Stimulated activated naive B cell treated with anti-CD40 and anti-IgM and Interleukin-4, amounts not matched to agents 10 μg/mL and 1 μg/mL and 100 μg/mL, for 72 hours (primary cell): ENCODE data around the gene LBP.
A peak's percentile ranks its signal among the peaks of the same experiment; 100 is the strongest.

Experiments used
- ATAC-seq, 2 donors: fragments of 150-1000 bp; cut with Tn5 transposase; replicated peaks; 2 replicates each; pipeline ENCODE4 v1.10.0; 2021; ENCODE audit warnings: moderate library complexity in 1 of 2
- DNase-seq: peaks from one replicate; pipeline ENCODE4 v3.0.0; 2021
- H3K27ac Mint-ChIP-seq: one replicate; pipeline ENCODE4 v1.8.0; 2022; ENCODE audit warnings: mild to moderate bottlenecking, mixed read lengths
- H3K27me3 Mint-ChIP-seq, 2 donors: one replicate each; pipeline ENCODE4 v1.8.0; 2022; ENCODE audit warnings: mixed read lengths in 2 of 2
- H3K36me3 Mint-ChIP-seq, 2 donors: one replicate each; pipeline ENCODE4 v1.8.0; 2022; ENCODE audit warnings: mixed read lengths in 2 of 2, mild to moderate bottlenecking in 1 of 2
- H3K4me1 Mint-ChIP-seq, 2 donors: one replicate each; pipeline ENCODE4 v1.8.0; 2022; ENCODE audit warnings: mixed read lengths in 2 of 2, mild to moderate bottlenecking in 1 of 2
- H3K4me3 Mint-ChIP-seq, 2 donors: one replicate each; pipeline ENCODE4 v1.8.0; 2022; ENCODE audit warnings: mild to moderate bottlenecking in 2 of 2, mixed read lengths in 2 of 2, moderate library complexity in 1 of 2
- H3K9me3 Mint-ChIP-seq, 2 donors: one replicate each; pipeline ENCODE4 v1.8.0; 2022; ENCODE audit warnings: mixed read lengths in 2 of 2, mild to moderate bottlenecking in 1 of 2

Gene LBP

DNA sequence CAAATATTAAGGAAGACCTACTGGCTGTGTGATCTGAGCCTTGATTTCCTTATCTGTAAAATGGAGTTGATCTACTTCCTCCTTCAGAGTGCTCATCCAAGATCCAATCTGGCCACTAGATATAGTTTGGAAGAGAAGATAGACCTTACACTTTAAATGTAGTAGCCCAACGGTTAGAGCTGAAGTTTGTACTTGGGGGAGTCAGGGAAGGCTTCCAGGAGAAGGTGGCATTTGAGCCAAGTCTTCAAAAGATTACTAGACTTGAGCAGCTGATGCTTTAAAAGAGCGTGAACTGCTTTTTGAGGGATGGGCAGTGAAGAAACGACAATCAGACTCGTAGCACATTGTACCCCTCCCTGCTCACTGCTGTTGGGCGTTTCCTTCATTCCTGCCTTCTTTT is 3.6 kb downstream of the LBP start:
- Mint-ChIP-seq H3K4me1 (no peaks in the 10 kb centered on the region), H3K36me3 (no peaks in the 10 kb centered on the region), H3K27me3 (peaks cover 9 to 10% of the 10 kb centered on the region in 2 donors), H3K27ac (no peak overlapping the region), H3K4me3 (no peak overlapping the region), H3K9me3 (no peaks in the 10 kb centered on the region)
- DNase-seq = no peak
- ATAC-seq = no peak

DNA sequence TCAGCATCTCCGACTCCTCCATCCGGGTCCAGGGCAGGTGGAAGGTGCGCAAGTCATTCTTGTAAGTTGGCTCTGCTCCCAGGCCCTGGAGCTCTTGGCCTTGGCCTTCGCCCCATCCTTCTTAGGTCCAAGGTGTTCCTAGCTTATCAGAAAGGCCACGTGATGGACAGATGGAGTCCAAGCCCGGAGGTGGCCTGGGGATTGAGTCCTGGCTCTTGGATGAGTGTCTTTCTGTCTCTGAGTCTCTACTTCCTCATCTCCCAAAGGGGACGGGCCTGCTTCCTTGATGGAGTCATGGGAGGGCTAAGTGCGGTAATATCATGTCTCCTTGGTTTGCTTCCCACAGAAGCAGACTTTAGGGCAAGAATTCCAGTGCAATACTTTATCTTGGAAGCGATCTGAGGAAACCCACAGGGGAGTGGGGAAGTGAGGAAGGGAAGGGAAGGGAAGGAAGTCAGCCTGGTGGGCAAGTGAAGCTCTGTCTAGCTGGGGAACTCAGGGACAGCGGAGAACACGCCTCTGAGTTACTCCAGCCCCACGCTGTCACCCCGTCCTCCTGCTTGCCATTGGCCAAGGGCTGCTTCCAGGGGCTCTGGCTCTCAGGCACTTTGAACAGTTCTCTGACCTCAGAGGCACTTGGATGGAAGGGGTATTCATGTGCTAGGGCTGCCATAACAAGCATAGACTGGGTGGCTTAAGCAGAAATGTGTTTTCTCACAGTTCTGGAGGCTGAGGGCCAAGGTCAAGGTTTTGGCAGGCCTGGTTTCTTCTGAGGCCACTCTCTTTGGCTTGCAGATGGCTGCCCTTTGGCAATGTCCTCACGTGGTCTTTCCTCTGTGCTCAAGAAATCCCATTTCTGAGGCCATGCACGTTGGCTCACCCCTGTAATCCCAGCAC is 4.8 kb downstream of the LBP start:
- Mint-ChIP-seq H3K27ac (no peak overlapping the region), H3K27me3 (peaks cover 6 to 9% of the 10 kb centered on the region in 2 donors), H3K4me1 (peaks cover 4 to 7% of the 10 kb centered on the region in 2 donors)

DNA sequence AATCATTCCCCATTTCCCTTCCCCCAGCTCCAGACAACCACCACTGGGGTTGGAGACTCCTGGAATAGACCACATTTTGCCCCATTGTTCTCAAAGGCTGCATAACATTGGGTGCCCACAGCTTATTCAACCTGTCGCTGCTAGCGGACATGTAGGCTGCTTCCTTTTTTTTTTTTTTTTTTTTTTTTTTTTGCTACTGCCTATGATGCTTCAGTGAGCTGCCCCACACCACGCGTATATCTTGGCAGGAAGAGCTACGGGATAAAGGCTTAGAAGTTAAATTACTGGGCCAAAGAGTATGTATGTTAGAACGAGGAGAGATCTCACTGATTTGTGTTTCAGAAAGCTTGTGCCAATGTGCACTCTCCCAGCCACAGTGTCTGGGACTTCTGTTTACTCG is 7.0 kb downstream of the LBP start:
- peaks cover 4 to 20% of the 10 kb centered on the region in 2 donors for H3K4me1 Mint-ChIP-seq
- DNase-seq (no peak), ATAC-seq (no peak)
- H3K27ac Mint-ChIP-seq = no peak overlapping the region
- H3K9me3 Mint-ChIP-seq = peaks cover 0 to 1% of the 10 kb centered on the region in 2 donors
- peaks cover 0 to 5% of the 10 kb centered on the region in 2 donors for H3K27me3 Mint-ChIP-seq
- no peak overlapping the region for H3K4me3 Mint-ChIP-seq
- no peaks in the 10 kb centered on the region for H3K36me3 Mint-ChIP-seq

More for the DNA sequence above, 4.8 kb downstream of the LBP start:
- no peaks in the 10 kb centered on the region for H3K9me3 Mint-ChIP-seq
- no peak overlapping the region for H3K4me3 Mint-ChIP-seq
- DNase-seq (no peak), ATAC-seq (no peak)
- no peaks in the 10 kb centered on the region for H3K36me3 Mint-ChIP-seq

DNA sequence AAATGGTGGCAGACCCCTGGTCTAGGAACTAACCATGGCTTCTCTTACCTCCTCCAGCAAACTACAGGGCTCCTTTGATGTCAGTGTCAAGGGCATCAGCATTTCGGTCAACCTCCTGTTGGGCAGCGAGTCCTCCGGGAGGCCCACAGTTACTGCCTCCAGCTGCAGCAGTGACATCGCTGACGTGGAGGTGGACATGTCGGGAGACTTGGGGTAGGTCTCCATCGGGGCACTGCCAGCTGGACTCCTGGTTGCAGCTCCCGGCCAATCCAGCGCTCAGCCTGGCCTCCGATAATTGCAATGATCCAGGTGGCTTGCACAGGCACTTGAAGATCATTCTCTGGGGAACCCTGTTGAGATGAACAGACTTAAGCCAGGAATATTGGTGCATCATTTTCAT is 7.9 kb downstream of the LBP start:
- H3K27ac Mint-ChIP-seq = no peak overlapping the region

DNA sequence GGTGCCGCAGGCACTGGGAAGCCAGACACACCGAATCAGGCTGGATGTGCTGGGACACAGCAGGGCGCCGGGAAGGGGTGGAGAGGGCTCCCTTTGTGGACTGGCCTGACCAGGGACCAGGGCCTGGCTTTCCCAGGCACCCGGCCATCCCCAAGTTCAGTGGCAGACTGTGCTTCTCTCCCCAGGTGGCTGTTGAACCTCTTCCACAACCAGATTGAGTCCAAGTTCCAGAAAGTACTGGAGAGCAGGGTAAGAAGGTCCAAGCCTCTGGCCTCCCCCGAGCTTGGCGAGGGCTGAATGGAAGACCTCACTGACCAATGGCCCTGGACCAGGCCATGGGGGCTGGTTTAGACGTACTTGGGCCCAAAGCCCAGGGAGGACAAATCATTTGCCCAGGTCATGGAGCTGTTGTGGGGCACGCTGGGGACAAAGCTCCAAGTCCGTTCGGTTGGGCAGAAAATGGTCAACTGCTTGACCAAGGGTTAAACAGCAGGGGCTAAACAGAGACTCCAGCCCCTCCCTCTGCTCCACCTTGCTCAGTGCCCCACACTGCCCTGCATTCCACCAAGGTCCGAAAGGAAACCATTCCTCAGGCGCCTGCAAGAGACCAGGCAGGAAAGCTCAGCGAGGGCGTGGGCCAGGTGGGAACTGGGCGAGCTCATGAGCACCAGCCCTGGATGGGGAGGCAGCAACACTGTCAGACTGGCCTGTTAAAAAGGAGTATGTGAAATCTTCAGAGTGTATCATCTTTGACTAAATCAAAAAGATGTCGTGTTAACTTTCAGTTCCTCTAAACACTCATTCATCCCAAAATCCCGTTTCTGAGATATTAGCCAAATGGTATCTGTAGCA is 9.1 kb downstream of the LBP start:
- H3K9me3 Mint-ChIP-seq = peaks cover 0 to 1% of the 10 kb centered on the region in 2 donors
- H3K27ac Mint-ChIP-seq = no peak overlapping the region
- peak; percentile 60 to 65 for ATAC-seq
- H3K27me3 Mint-ChIP-seq = no peaks in the 10 kb centered on the region
- H3K4me3 Mint-ChIP-seq = no peak overlapping the region
- H3K36me3 Mint-ChIP-seq = no peaks in the 10 kb centered on the region
- peaks cover 4 to 20% of the 10 kb centered on the region in 2 donors for H3K4me1 Mint-ChIP-seq
- no peak for DNase-seq

More for the DNA sequence above, 7.9 kb downstream of the LBP start:
- Mint-ChIP-seq H3K4me3 (no peak overlapping the region), H3K4me1 (peaks cover 4 to 20% of the 10 kb centered on the region in 2 donors), H3K36me3 (no peaks in the 10 kb centered on the region), H3K27me3 (peaks cover 0 to 5% of the 10 kb centered on the region in 2 donors), H3K9me3 (peaks cover 0 to 1% of the 10 kb centered on the region in 2 donors)
- ATAC-seq (no peak), DNase-seq (no peak)

DNA sequence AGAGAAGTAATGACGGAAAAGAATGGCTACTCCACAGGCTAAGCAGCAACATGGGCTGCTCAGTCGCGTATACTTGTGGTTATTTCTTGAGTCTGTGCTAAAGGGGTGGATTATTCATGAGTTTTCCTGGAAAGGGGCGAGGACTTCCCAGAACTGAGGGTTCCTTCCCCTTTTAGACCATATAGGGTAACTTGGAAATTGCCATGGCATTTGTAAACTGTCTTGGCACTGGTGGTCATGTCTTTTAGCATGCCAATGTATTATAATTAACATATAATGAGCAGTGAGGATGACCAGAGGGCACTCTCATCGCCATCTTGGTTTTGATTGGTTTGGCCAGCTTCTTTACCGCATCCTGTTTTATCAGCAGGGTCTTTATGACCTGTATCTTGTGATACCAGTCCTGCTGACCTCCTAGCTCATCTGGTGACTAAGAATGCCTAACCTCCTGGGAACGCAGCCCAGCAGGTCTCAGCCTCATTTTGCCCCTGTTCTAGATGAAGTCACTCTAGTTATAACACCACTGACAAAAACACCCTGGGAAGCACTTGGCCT is 11.4 kb downstream of the LBP start:
- Mint-ChIP-seq H3K9me3 (peaks cover 0 to 1% of the 10 kb centered on the region in 2 donors), H3K27ac (no peak overlapping the region), H3K4me3 (no peak overlapping the region), H3K36me3 (no peaks in the 10 kb centered on the region), H3K4me1 (peaks cover 4 to 20% of the 10 kb centered on the region in 2 donors), H3K27me3 (no peaks in the 10 kb centered on the region)
- no peak for DNase-seq
- ATAC-seq = peak; percentile 19 to 53

DNA sequence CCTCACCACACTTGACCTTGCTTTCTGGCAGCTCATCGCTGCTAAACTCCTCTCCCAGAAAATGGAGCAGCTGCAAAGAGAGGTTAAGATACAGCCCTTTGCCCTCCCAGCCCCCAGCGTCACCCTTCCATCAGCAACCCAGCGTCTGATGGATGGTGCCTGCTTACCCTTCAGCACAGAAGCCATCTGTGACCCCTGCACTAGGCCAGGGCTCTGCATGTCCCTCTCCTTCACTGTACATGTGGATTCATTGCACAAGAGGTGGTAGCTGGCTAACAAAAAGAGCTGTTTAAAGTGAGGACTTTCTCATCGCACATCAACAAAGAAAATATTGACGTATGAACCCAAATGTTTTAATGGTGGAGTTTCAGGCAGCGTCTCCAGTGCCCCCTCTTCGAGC is 12.3 kb downstream of the LBP start:
- no peaks in the 10 kb centered on the region for H3K36me3 Mint-ChIP-seq
- no peaks in the 10 kb centered on the region for H3K27me3 Mint-ChIP-seq
- H3K9me3 Mint-ChIP-seq = peaks cover 0 to 1% of the 10 kb centered on the region in 2 donors
- H3K27ac Mint-ChIP-seq = no peak overlapping the region
- DNase-seq (no peak), ATAC-seq (no peak)
- no peak overlapping the region for H3K4me3 Mint-ChIP-seq
- H3K4me1 Mint-ChIP-seq = peaks cover 4 to 20% of the 10 kb centered on the region in 2 donors

DNA sequence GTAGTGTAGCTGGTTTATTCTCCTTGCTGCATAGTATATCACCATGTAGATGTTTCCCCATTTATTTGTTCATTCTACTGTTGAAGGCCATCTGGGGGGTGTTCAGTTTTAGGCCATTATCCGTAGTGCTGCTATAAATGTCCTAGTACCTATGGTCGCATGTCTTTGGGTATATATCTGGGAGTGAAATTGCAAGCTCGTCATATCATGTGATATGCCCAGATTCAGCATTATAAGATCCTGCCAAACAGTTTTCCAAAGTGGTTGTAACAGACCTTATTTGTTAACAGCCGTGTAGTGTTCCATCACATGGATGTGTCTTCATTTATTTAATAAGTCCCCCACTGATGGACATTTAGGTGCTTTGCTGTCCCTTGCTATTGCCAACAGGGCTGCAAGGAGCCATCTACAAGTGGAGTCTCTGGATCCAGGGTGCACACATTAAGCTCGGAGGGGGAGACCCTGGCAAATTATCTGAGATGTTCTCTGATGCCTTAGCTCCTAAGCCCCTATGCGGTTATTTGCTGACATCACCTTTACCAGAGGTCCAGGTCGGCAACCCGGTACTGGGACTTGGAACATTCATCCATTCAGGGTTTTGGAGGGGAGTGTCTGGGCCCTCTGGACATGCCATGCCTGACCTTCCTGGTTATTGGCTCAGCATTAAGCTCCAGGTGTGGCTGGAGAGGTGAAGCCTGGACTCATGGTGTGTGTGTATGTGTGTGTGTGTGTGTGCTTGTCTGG is 16.9 kb downstream of the LBP start:
- Mint-ChIP-seq H3K27ac (no peak overlapping the region), H3K9me3 (no peaks in the 10 kb centered on the region), H3K4me1 (no peaks in the 10 kb centered on the region), H3K36me3 (no peaks in the 10 kb centered on the region), H3K4me3 (no peak overlapping the region), H3K27me3 (peaks cover 11 to 13% of the 10 kb centered on the region in 2 donors)
- DNase-seq = no peak
- ATAC-seq = no peak

DNA sequence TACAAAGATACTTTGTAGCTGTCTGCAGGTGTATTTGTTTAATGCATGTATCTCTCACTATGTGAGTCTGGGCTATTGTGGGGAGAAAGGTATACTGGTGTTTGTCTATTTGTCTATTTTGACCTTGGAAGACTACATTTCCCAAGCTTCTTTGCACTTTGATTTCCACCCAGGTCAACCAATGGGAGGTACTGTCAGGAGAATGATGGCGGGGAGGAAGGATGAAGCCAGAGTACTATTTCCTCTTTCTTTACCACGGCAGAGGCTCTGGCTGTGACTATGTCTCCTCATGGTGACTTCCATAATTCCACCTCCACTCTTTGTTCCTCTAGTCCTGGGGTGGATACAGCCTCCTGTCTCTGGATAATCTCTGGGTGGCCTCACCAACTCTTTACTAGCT is 23.1 kb downstream of the LBP start:
- ATAC-seq = peak; percentile 81 to 85
- DNase-seq = peak; percentile 14
- H3K27me3 Mint-ChIP-seq = peaks cover 9 to 14% of the 10 kb centered on the region in 2 donors
- peak overlapping the region; percentile 70 for H3K27ac Mint-ChIP-seq
- H3K4me3 Mint-ChIP-seq = peak overlapping the region in 1 of 2 donors; percentile 22
- peaks cover 7 to 8% of the 10 kb centered on the region in 2 donors for H3K4me1 Mint-ChIP-seq
- H3K9me3 Mint-ChIP-seq = no peaks in the 10 kb centered on the region
- no peaks in the 10 kb centered on the region for H3K36me3 Mint-ChIP-seq

DNA sequence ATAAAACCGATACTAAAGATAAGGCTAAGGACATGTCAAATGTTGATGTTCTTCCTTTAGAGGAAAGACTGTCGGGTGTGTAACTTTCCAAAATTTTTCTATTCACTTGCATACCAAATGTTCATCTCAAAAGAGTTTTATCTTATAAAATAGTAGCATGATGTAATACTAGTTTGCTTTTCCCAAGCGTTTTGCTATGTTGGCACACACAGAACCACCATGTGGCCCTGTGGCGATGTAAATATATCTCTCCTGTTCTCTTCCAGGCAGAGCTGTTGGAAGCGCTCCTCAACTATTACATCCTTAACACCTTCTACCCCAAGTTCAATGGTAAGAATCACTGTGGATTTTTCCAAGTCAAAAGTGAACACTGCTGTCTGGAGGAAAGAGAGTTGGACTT is 26.5 kb downstream of the LBP start:
- peaks cover 4 to 10% of the 10 kb centered on the region in 2 donors for H3K27me3 Mint-ChIP-seq
- no peak for DNase-seq
- no peak for ATAC-seq
- H3K27ac Mint-ChIP-seq = no peak overlapping the region
- H3K9me3 Mint-ChIP-seq = no peaks in the 10 kb centered on the region
- H3K4me3 Mint-ChIP-seq = no peak overlapping the region
- H3K36me3 Mint-ChIP-seq = no peaks in the 10 kb centered on the region
- H3K4me1 Mint-ChIP-seq = peaks cover 7 to 8% of the 10 kb centered on the region in 2 donors

DNA sequence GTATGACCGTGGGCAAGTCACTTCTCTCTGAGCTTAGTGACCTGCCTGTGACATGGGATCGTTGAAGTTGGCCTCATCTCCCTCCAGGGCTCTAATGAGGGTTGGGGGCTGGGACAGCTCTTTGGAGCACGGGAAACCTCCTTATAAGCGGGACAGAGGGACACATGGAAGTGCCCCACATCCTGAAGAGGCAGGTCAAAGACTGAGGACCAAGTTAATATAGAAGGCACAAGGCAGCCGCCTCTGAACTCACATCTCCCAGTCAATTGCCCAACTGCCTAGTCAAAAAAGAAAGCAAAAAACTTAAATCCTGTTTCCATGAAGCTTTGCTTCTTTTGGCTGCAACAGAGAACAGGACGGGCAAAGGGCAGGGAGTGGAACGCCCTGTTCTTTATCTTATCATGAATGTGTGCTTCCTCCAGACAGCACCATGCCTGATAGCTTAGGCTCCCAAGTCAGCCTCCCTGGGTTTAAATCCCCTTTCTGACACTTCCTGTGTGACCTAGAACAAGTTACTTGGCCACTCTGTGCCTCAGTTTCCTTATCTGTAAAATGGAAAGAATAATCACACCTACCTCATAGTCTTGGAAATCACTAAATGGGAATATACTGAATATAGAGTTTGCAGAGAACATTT is 27.1 kb downstream of the LBP start:
- ATAC-seq (no peak), DNase-seq (no peak)
- H3K27me3 Mint-ChIP-seq = peaks cover 4 to 9% of the 10 kb centered on the region in 2 donors
- H3K9me3 Mint-ChIP-seq = no peaks in the 10 kb centered on the region
- no peaks in the 10 kb centered on the region for H3K36me3 Mint-ChIP-seq
- no peak overlapping the region for H3K4me3 Mint-ChIP-seq
- H3K4me1 Mint-ChIP-seq = peaks cover 7 to 8% of the 10 kb centered on the region in 2 donors
- H3K27ac Mint-ChIP-seq = no peak overlapping the region

DNA sequence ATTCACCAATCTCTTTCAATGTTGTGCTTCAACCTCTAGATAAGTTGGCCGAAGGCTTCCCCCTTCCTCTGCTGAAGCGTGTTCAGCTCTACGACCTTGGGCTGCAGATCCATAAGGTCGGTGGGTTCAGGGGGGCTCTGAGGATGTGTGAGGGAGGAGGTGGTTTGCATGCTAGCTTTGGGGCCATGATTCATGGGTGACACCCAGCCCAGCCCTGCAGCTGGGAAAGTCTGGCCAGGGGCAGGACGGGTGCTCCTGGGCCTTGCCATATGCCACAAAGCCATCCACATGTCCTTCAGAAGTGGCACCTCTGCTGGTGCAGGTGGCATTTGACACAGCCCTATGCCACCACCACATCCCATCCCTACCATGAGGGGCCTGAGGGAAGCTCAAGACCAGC is 27.6 kb downstream of the LBP start:
- H3K36me3 Mint-ChIP-seq = no peaks in the 10 kb centered on the region

DNA sequence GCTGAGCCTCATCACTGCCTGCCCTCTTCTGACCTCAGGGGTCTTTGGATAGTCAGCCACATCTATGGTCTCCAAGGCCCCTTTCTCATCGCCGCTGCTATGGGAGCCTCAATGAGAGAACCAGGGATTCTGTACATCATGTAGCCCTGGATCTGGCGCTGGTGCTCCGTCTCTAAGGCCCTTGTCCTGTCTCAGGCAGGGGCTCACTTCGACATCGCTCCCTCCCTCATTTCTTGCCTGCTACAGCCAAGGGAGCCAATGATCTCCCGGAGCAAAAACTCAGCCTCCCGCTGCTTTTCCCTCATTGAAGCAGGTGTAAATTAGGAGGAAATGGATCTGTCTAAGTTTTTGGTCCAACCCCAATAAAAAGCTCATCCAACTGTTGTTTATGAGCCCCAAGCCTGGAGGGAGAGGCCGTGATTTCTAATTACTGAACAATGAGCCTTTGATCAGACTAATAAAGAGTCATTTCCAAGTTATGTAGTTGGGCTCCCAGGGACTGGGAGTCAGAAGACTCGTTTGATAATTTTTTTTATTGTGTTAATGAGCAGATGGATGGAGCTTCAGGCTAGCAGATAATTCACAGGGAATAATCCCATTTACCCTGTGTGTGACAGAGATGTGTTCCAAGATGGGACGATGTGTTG is 30.9 kb downstream of the LBP start:
- H3K9me3 Mint-ChIP-seq = no peaks in the 10 kb centered on the region
- ATAC-seq = no peak
- peaks cover 7 to 21% of the 10 kb centered on the region in 2 donors for H3K27me3 Mint-ChIP-seq
- no peak overlapping the region for H3K4me3 Mint-ChIP-seq
- DNase-seq = no peak
- no peaks in the 10 kb centered on the region for H3K36me3 Mint-ChIP-seq
- H3K27ac Mint-ChIP-seq = no peak overlapping the region
- no peaks in the 10 kb centered on the region for H3K4me1 Mint-ChIP-seq

More for the DNA sequence above, 27.6 kb downstream of the LBP start:
- ATAC-seq (no peak), DNase-seq (no peak)
- Mint-ChIP-seq H3K27ac (no peak overlapping the region), H3K4me1 (peaks cover 7 to 8% of the 10 kb centered on the region in 2 donors), H3K9me3 (no peaks in the 10 kb centered on the region), H3K4me3 (no peak overlapping the region), H3K27me3 (peaks cover 4 to 9% of the 10 kb centered on the region in 2 donors)
